Stimulated activated CD4-positive, alpha-beta T cell treated with anti-CD3 and anti-CD28 coated beads, TNF-alpha, amount 100 ng/mL, for 4 hours (primary cell): Measurements from ENCODE around the gene PNMT.

Source experiments
- DNase-seq, 3 experiments: peaks; one replicate each; pipeline ENCODE4 v3.0.0-alpha.2; 2020; ENCODE audit warnings: low read depth in 3 of 3

PNMT gene

GRCh38 chr17:39653662-39654331 is 14.5 kb upstream of the PNMT start:
- DNase-seq = peak; percentile 51 to 67 (median 66)

GRCh38 chr17:39655105-39655504 is 13.1 kb upstream of the PNMT start:
- no peak for DNase-seq

GRCh38 chr17:39658346-39658745 is 9.9 kb upstream of the PNMT start:
- DNase-seq = no peak

- DNase-seq = no peak
Measured at GRCh38 chr17:39658760-39659159, 9.5 kb upstream of the PNMT start.

GRCh38 chr17:39659279-39660010 is 8.8 kb upstream of the PNMT start:
- DNase-seq = no peak

- no peak for DNase-seq
Measured at GRCh38 chr17:39660011-39660360, 8.3 kb upstream of the PNMT start.

GRCh38 chr17:39660397-39661385 is 7.6 kb upstream of the PNMT start:
- DNase-seq = no peak

- no peak for DNase-seq
Measured at GRCh38 chr17:39661744-39662541, 6.3 kb upstream of the PNMT start.

- DNase-seq = no peak
Measured at GRCh38 chr17:39662551-39663339, 5.5 kb upstream of the PNMT start.

- no peak for DNase-seq
Measured at GRCh38 chr17:39663340-39663687, 4.9 kb upstream of the PNMT start.

GRCh38 chr17:39663688-39664580 is 4.3 kb upstream of the PNMT start:
- no peak for DNase-seq

GRCh38 chr17:39664581-39665561 is 3.4 kb upstream of the PNMT start, which contains the start of gene TCAP:
TSS of gene TCAP (plus strand) at chr17:39665349. CDS start at chr17:39665360, 11 bp downstream.
- DNase-seq = no peak

GRCh38 chr17:39665642-39666224 is 2.5 kb upstream of the PNMT start:
- no peak for DNase-seq

- DNase-seq = no peak
Measured at GRCh38 chr17:39666231-39666600, 2.0 kb upstream of the PNMT start.

GRCh38 chr17:39666601-39667261 is 1.5 kb upstream of the PNMT start:
- no peak for DNase-seq

- no peak for DNase-seq
Measured at GRCh38 chr17:39667262-39667944, 850 bp upstream of the PNMT start.
